ENCODE data around the gene RFESD.

DNA sequence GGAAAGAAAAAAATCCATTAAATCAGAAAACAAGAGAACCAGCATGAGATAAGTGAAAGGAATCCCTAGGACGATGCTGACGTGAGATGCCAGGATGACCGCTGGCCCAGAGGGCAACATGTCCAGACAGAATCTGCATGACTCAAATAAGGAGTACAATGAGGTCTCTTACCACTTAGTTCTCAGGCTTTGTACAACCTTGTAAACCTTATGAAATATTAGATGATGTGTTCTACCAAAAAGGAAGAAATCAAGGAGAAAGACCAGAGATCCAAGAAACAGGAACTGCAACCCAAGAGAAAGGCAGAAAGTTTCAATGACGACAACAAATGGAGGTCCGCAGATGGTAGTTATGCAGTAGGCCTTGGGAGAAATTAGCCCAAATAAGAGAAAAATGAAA, 29.5 kb upstream of the RFESD start:
- TF ChIP-seq POLR2A (IDR thresholded peaks at IDR 0.05; ENCODE audit: low read depth, low read length) = no peak
- no peak for TF ChIP-seq POLR2AphosphoS5 (IDR thresholded peaks at IDR 0.05; ENCODE audit: low read depth, low read length)
- no peak for TF ChIP-seq TAF1 (IDR thresholded peaks at IDR 0.05; ENCODE audit: low read depth, low read length)
- no peak for TF ChIP-seq POU2F2 (IDR thresholded peaks at IDR 0.05; ENCODE audit: low read depth, low read length)
- TF ChIP-seq SPI1 (IDR thresholded peaks at IDR 0.05; ENCODE audit: low read depth, low read length) = peak; percentile 96
- no peak for TF ChIP-seq PAX5 (IDR thresholded peaks at IDR 0.05; ENCODE audit: insufficient read depth, low read length, severe bottlenecking)
